ENCODE data around the gene TTC9B. TPM values are rescaled to one million over a fixed set of nuclear protein-coding genes. Genes with fewer than 3 reads are reported as not detected.

Gene TTC9B
- total RNA-seq, 1 experiment from 2014 or later: 0.59 TPM

DNA sequence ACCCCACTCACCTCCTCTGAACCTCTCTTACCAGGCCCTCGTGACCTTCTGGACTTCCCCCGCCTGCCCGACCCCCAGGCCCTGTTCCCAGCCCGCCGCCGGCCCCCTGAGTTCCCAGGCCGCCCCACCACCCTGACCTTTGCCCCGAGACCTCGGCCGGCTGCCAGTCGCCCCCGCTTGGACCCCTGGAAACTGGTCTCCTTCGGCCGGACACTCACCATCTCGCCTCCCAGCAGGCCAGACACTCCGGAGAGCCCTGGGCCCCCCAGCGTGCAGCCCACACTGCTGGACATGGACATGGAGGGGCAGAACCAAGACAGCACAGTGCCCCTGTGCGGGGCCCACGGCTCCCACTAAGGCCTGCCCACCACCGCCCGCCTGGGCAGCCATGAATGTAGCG, 3.2 kb downstream of the TTC9B start:
- H3K79me2 ChIP-seq (ENCODE audit: low read depth): no peaks in the 10 kb centered on the region
- TF ChIP-seq, protein P1, sequence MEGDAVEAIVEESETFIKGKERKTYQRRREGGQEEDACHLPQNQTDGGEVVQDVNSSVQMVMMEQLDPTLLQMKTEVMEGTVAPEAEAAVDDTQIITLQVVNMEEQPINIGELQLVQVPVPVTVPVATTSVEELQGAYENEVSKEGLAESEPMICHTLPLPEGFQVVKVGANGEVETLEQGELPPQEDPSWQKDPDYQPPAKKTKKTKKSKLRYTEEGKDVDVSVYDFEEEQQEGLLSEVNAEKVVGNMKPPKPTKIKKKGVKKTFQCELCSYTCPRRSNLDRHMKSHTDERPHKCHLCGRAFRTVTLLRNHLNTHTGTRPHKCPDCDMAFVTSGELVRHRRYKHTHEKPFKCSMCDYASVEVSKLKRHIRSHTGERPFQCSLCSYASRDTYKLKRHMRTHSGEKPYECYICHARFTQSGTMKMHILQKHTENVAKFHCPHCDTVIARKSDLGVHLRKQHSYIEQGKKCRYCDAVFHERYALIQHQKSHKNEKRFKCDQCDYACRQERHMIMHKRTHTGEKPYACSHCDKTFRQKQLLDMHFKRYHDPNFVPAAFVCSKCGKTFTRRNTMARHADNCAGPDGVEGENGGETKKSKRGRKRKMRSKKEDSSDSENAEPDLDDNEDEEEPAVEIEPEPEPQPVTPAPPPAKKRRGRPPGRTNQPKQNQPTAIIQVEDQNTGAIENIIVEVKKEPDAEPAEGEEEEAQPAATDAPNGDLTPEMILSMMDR (conservative IDR thresholded peaks at IDR 0.05): no peak
- no peak for TF ChIP-seq EZH2 (IDR thresholded peaks at IDR 0.05; ENCODE audit: low read depth)
- H3K27ac ChIP-seq: no peak overlapping the region
- DNase-seq: no peak
- peaks cover 13% of the 10 kb centered on the region for H3K4me1 ChIP-seq (replicated peaks; ENCODE audit: insufficient read depth)
- no peak overlapping the region for H2AFZ ChIP-seq
- H3K9me3 ChIP-seq (ENCODE audit: insufficient read depth, low read depth): no peaks in the 10 kb centered on the region
- CTCF ChIA-PET: no interaction called here
- POLR2A ChIA-PET (ENCODE audit: unreplicated experiment): no interaction called here
- H3F3A ChIP-seq (ENCODE audit: insufficient read depth, low read depth): peaks cover 16% of the 10 kb centered on the region; the same call in 1 of the 2 replicates
- intact Hi-C loops (cut with micrococcal nuclease; ENCODE audit: unreplicated experiment): no loop called here
- no TSS peak for BruUV-seq (replicated peaks)
- no peak overlapping the region for H3K4me2 ChIP-seq
- H3K27me3 ChIP-seq (ENCODE audit: insufficient read depth, low read depth): no peaks in the 10 kb centered on the region
- H3K4me3 ChIP-seq: no peak overlapping the region
- H4K20me1 ChIP-seq (ENCODE audit: insufficient read depth): no peaks in the 10 kb centered on the region
- H3K36me3 ChIP-seq (ENCODE audit: low read depth): no peaks in the 10 kb centered on the region
- no peaks in the 10 kb centered on the region for H3K9me2 ChIP-seq (ENCODE audit: insufficient read depth)

DNA sequence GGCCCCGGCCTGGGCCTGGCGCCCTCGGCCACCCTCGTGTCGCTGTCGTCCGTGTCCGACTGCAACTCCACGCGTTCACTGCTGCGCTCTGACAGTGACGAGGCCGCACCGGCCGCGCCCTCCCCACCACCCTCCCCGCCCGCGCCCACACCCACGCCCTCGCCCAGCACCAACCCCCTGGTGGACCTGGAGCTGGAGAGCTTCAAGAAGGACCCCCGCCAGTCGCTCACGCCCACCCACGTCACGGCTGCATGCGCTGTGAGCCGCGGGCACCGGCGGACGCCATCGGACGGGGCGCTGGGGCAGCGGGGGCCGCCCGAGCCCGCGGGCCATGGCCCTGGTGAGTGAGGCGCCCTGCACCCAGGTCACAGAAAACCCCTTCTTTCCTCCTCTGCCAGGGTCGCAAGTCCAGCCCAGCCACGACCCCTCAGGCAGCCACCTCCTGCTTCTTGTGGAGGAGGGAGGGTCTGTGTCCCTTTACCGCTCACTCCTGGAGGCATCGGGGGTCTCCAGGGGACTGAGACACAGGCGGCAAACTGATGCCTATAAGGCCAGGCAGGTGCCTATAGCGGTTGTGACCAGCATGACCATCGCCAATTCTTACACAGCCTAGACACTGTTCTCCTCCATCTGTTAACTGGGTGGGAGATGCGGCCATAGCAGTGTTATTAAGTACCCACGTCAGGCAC, 4.2 kb downstream of the TTC9B start:
- POLR2A ChIA-PET (ENCODE audit: unreplicated experiment): no interaction called here
- DNase-seq: no peak
- H3K4me2 ChIP-seq: no peak overlapping the region
- H3K4me1 ChIP-seq (replicated peaks; ENCODE audit: insufficient read depth): peaks cover 4% of the 10 kb centered on the region; the same call in 1 of the 2 replicates
- H3K36me3 ChIP-seq (ENCODE audit: low read depth): no peaks in the 10 kb centered on the region
- H4K20me1 ChIP-seq (ENCODE audit: insufficient read depth): no peaks in the 10 kb centered on the region; the same call in 1 of the 2 replicates
- BruUV-seq (replicated peaks): no TSS peak
- no peaks in the 10 kb centered on the region for H3K79me2 ChIP-seq (ENCODE audit: low read depth)
- no peak overlapping the region for H3K27ac ChIP-seq
- CTCF ChIA-PET: no interaction called here
- no peaks in the 10 kb centered on the region for H3K9me3 ChIP-seq (ENCODE audit: insufficient read depth, low read depth)
- no peak overlapping the region for H2AFZ ChIP-seq
- H3K9me2 ChIP-seq (ENCODE audit: insufficient read depth): no peaks in the 10 kb centered on the region
- peaks cover 9% of the 10 kb centered on the region; the same call in 1 of the 2 replicates for H3F3A ChIP-seq (ENCODE audit: insufficient read depth, low read depth)
- no peaks in the 10 kb centered on the region for H3K27me3 ChIP-seq (ENCODE audit: insufficient read depth, low read depth)
- intact Hi-C loops (cut with micrococcal nuclease; ENCODE audit: unreplicated experiment): no loop called here
- no peak for TF ChIP-seq EZH2 (IDR thresholded peaks at IDR 0.05; ENCODE audit: low read depth)
- TF ChIP-seq, protein P1 (conservative IDR thresholded peaks at IDR 0.05): no peak
- H3K4me3 ChIP-seq: no peak overlapping the region

DNA sequence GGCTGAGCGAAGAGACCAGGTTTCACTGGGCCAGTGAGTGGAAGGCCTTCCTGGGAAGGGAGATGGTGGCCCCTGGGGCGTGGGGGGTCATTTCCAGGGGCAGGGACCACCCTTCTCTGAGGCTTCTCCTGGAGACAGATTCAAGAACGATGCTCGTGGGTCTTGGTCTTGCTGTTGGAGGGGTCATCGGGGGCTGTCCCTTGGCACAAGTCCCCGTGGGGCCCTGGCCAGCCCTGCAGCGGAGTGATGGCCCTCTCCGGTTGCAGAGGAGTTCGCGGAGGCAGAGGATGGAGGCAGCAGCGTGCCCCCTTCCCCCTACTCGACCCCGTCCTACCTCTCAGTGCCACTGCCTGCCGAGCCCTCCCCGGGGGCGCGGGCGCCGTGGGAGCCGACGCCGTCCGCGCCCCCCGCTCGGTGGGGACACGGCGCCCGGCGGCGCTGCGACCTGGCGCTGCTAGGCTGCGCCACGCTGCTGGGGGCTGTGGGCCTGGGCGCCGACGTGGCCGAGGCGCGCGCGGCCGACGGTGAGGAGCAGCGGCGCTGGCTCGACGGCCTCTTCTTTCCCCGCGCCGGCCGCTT, 4.8 kb downstream of the TTC9B start:
- Histone ChIP-seq H3K79me2 (ENCODE audit: low read depth) (no peaks in the 10 kb centered on the region), H3K27me3 (ENCODE audit: insufficient read depth, low read depth) (no peaks in the 10 kb centered on the region), H3K9me3 (ENCODE audit: insufficient read depth, low read depth) (no peaks in the 10 kb centered on the region), H3K9me2 (ENCODE audit: insufficient read depth) (no peaks in the 10 kb centered on the region), H3K4me3 (no peak overlapping the region), H3K4me1 (replicated peaks; ENCODE audit: insufficient read depth) (no peaks in the 10 kb centered on the region), H3K4me2 (no peak overlapping the region), H3K36me3 (ENCODE audit: low read depth) (no peaks in the 10 kb centered on the region), H2AFZ (no peak overlapping the region), H3F3A (ENCODE audit: insufficient read depth, low read depth) (peaks cover 8% of the 10 kb centered on the region; the same call in 1 of the 2 replicates), H3K27ac (no peak overlapping the region), H4K20me1 (ENCODE audit: insufficient read depth) (no peaks in the 10 kb centered on the region; the same call in 1 of the 2 replicates)
- TF ChIP-seq EZH2 (IDR thresholded peaks at IDR 0.05; ENCODE audit: low read depth): no peak
- TF ChIP-seq, protein P1 (conservative IDR thresholded peaks at IDR 0.05): no peak
- BruUV-seq (replicated peaks): no TSS peak
- intact Hi-C loops (cut with micrococcal nuclease; ENCODE audit: unreplicated experiment): no loop called here
- POLR2A ChIA-PET (ENCODE audit: unreplicated experiment): no interaction called here
- DNase-seq: no peak
- CTCF ChIA-PET: no interaction called here
